Measurements from ENCODE around the gene COL16A1. TPM values are rescaled to one million over a fixed set of nuclear protein-coding genes. Genes with fewer than 3 reads are reported as not detected.
A peak's percentile ranks its signal among the peaks of the same experiment; 100 is the strongest.
"Not testable (repeated sequence)": the region's sequence is repeated elsewhere in the genome, so short reads cannot be mapped to it uniquely, and the experiment has no call there.

COL16A1 gene
- total RNA-seq, 4 donors from 2014 or later, result 76.5 to 292 (median 177) TPM

DNA sequence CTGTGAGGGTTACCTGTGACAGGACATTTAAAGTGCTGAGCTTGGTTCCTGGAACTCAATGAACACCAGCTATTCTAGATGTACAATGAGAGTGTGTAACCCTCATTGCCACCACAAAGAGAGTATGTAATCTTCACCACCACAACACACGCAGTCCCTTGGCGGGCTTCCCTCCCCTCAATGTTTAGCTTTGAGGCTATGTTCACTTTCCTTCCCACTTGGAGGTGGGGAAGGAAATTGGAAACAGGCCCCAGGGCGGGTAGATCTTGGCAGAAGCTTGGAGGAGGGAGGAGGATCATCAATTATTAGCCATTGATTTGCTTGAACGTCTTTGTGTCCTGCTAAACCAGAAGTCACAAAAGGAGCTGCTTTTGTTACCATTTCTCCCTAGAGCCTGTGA lies 8.3 kb upstream of the COL16A1 start:
- Histone ChIP-seq H3K27ac (peak overlapping the region; percentile 96 to 99), H3K4me1 (peaks cover 8 to 24% of the 10 kb centered on the region in 2 donors), H3K36me3 (no peaks in the 10 kb centered on the region), H3K4me3 (no peak overlapping the region), H3K9me3 (no peaks in the 10 kb centered on the region), H3K27me3 (no peaks in the 10 kb centered on the region)
- intact Hi-C loops (cut with DNase I; ENCODE audit: low total_unique reads), result loop anchor here (2.0 kb wide), 1 partner anchor 47 kb away; no protein-coding TSS in a partner anchor
- DNase-seq, result no peak
- TF ChIP-seq POLR2A (IDR thresholded peaks at IDR 0.05) (no peak), CTCF (IDR thresholded peaks at IDR 0.05) (no peak)

GRCh38 chr1:31708324-31708723 lies 4.5 kb upstream of the COL16A1 start:
- TF ChIP-seq CTCF (IDR thresholded peaks at IDR 0.05), result no peak
- TF ChIP-seq POLR2A (IDR thresholded peaks at IDR 0.05), result no peak
- no peak overlapping the region for H3K4me3 ChIP-seq
- no peaks in the 10 kb centered on the region for H3K36me3 ChIP-seq
- no peak overlapping the region for H3K27ac ChIP-seq
- peaks cover 0 to 22% of the 10 kb centered on the region in 2 donors for H3K4me1 ChIP-seq
- H3K9me3 ChIP-seq, result no peaks in the 10 kb centered on the region
- intact Hi-C loops (cut with DNase I; ENCODE audit: low total_unique reads), result no loop called here
- no peaks in the 10 kb centered on the region for H3K27me3 ChIP-seq
- no peak for DNase-seq

GRCh38 chr1:31707711-31708110 lies 3.9 kb upstream of the COL16A1 start:
- TF ChIP-seq CTCF (IDR thresholded peaks at IDR 0.05) (no peak), POLR2A (IDR thresholded peaks at IDR 0.05) (no peak)

GRCh38 chr1:31707059-31707600 lies 3.3 kb upstream of the COL16A1 start:
- H3K4me1 ChIP-seq, result peaks cover 0 to 12% of the 10 kb centered on the region in 2 donors
- H3K4me3 ChIP-seq; intact Hi-C loops (cut with DNase I; ENCODE audit: low total_unique reads); DNase-seq; H3K27me3 ChIP-seq; H3K36me3 ChIP-seq; H3K9me3 ChIP-seq; H3K27ac ChIP-seq: not testable (repeated sequence)

More at GRCh38 chr1:31707711-31708110, 3.9 kb upstream of the COL16A1 start:
- Histone ChIP-seq H3K4me3 (no peak overlapping the region), H3K4me1 (peaks cover 0 to 17% of the 10 kb centered on the region in 2 donors), H3K27me3 (no peaks in the 10 kb centered on the region), H3K9me3 (no peaks in the 10 kb centered on the region), H3K27ac (no peak overlapping the region), H3K36me3 (no peaks in the 10 kb centered on the region)
- DNase-seq, result no peak
- intact Hi-C loops (cut with DNase I; ENCODE audit: low total_unique reads), result no loop called here

DNA sequence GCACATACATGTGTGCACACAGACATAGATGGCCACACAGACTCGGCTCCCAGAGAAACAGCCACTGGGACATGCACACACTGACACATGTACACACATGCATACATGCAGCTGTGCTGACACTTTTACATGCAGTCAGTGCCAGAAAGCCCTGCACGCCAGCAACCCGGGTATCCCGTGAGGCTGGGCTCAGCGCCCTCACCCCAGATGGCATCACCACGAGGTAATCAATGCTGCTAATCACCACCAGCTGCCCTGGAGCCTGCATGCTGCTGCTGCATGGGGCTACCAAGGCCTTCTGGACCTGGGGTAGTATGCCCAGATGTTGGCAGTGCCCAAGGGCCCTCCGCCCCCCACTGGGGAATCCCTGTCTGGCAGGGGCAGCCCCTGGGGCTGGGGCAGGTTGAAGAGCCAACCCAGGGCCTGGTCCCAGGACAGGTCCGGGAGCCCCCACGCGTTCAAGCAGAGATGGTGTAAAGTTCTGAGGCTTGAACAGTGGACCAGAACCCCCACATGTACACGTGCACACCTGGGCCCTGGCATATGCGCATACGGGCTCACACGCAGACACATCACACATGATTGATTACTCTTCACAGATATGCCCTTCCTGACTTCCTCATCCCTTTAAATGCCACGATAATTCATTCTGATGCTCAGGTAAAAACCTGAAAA lies 2.7 kb upstream of the COL16A1 start:
- Histone ChIP-seq H3K4me1 (peaks cover under 1 to 14% of the 10 kb centered on the region in 2 donors), H3K9me3 (no peaks in the 10 kb centered on the region), H3K36me3 (no peaks in the 10 kb centered on the region), H3K27me3 (no peaks in the 10 kb centered on the region), H3K4me3 (no peak overlapping the region), H3K27ac (no peak overlapping the region)
- TF ChIP-seq POLR2A (IDR thresholded peaks at IDR 0.05) (no peak), CTCF (IDR thresholded peaks at IDR 0.05) (no peak)
- no peak for DNase-seq
- intact Hi-C loops (cut with DNase I; ENCODE audit: low total_unique reads), result no loop called here

Data from uterus (tissue), 4 donors.